CD4-positive, alpha-beta T cell treated with Interleukin-17A for 1 hour (primary cell): Measurements from ENCODE around the gene ZNF516.

ENCODE experiments used
- DNase-seq: peaks from one replicate; pipeline ENCODE4 v3.0.0-alpha.2; 2020

The ZNF516 gene

GRCh38 chr18:76398295-76398694 is 96.7 kb downstream of the ZNF516 start:
- no peak for DNase-seq

- no peak for DNase-seq
These were observed 97.4 kb downstream of the ZNF516 start for GRCh38 chr18:76397631-76398030.

GRCh38 chr18:76396792-76397191 is 98.2 kb downstream of the ZNF516 start:
- DNase-seq, result no peak

- no peak for DNase-seq
These were observed 99.4 kb downstream of the ZNF516 start for GRCh38 chr18:76395609-76396008.

- no peak for DNase-seq
These were observed 100.1 kb downstream of the ZNF516 start for GRCh38 chr18:76394780-76395476.

- DNase-seq, result no peak
These were observed 102.7 kb downstream of the ZNF516 start for GRCh38 chr18:76392349-76392748.

GRCh38 chr18:76391746-76392145 is 103.3 kb downstream of the ZNF516 start:
- DNase-seq, result no peak

GRCh38 chr18:76391038-76391437 is 104.0 kb downstream of the ZNF516 start:
- DNase-seq, result no peak

GRCh38 chr18:76390452-76391035 is 104.5 kb downstream of the ZNF516 start:
- no peak for DNase-seq

GRCh38 chr18:76389716-76390115 is 105.3 kb downstream of the ZNF516 start:
- no peak for DNase-seq

- DNase-seq, result no peak
These were observed 106.1 kb downstream of the ZNF516 start for GRCh38 chr18:76388891-76389423.

- DNase-seq, result no peak
These were observed 106.8 kb downstream of the ZNF516 start for GRCh38 chr18:76388261-76388660.

GRCh38 chr18:76387608-76388007 is 107.4 kb downstream of the ZNF516 start:
- no peak for DNase-seq

- no peak for DNase-seq
These were observed 108.2 kb downstream of the ZNF516 start for GRCh38 chr18:76386886-76387285.

GRCh38 chr18:76386071-76386470 is 109.0 kb downstream of the ZNF516 start:
- DNase-seq, result no peak

GRCh38 chr18:76385681-76385975 is 109.4 kb downstream of the ZNF516 start:
- DNase-seq, result no peak

GRCh38 chr18:76384861-76385680 is 110.0 kb downstream of the ZNF516 start:
- no peak for DNase-seq

- DNase-seq, result no peak
These were observed 110.8 kb downstream of the ZNF516 start for GRCh38 chr18:76384114-76384790.

GRCh38 chr18:76383636-76384035 is 111.4 kb downstream of the ZNF516 start:
- DNase-seq, result no peak

- no peak for DNase-seq
These were observed 112.8 kb downstream of the ZNF516 start for GRCh38 chr18:76382275-76382674.

- DNase-seq, result no peak
These were observed 114.1 kb downstream of the ZNF516 start for GRCh38 chr18:76380791-76381405.

- DNase-seq, result no peak
These were observed 114.8 kb downstream of the ZNF516 start for GRCh38 chr18:76380127-76380729.
